Measurements from ENCODE around the gene RIPOR2. TPM values are rescaled to one million over a fixed set of nuclear protein-coding genes. Genes with fewer than 3 reads are reported as not detected.
A peak's percentile ranks its signal among the peaks of the same experiment; 100 is the strongest.

Gene RIPOR2
- total RNA-seq, 4 donors from 2014 or later, result 1.2 to 16.7 (median 5.2) TPM

- Histone ChIP-seq H3K4me3 (no peak overlapping the region), H3K36me3 (no peaks in the 10 kb centered on the region), H3K9me3 (no peaks in the 10 kb centered on the region), H3K4me1 (peaks cover 0 to 8% (median 0%) of the 10 kb centered on the region in 4 donors), H3K27me3 (no peaks in the 10 kb centered on the region), H3K27ac (no peak overlapping the region)
- no peak for DNase-seq
- 67 to 90% methylated on average over 3 to 5 of the region's 5 CpGs for WGBS, 2 donors (ENCODE audit: low coverage in 1 of 2)
- TF ChIP-seq, protein P1, sequence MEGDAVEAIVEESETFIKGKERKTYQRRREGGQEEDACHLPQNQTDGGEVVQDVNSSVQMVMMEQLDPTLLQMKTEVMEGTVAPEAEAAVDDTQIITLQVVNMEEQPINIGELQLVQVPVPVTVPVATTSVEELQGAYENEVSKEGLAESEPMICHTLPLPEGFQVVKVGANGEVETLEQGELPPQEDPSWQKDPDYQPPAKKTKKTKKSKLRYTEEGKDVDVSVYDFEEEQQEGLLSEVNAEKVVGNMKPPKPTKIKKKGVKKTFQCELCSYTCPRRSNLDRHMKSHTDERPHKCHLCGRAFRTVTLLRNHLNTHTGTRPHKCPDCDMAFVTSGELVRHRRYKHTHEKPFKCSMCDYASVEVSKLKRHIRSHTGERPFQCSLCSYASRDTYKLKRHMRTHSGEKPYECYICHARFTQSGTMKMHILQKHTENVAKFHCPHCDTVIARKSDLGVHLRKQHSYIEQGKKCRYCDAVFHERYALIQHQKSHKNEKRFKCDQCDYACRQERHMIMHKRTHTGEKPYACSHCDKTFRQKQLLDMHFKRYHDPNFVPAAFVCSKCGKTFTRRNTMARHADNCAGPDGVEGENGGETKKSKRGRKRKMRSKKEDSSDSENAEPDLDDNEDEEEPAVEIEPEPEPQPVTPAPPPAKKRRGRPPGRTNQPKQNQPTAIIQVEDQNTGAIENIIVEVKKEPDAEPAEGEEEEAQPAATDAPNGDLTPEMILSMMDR (IDR thresholded peaks at IDR 0.05), result no peak
- TF ChIP-seq POLR2A (IDR thresholded peaks at IDR 0.05) (no peak), EP300 (IDR thresholded peaks at IDR 0.05; ENCODE audit: low read depth) (no peak)
- intact Hi-C loops (cut with DNase I; ENCODE audit: low total_unique reads), result no loop called here
- in situ Hi-C loops (cut with MboI; ENCODE audit: low pct_ligation_motif_present in 1 of 4, low pct_unique_long_range_greater_than_20kb in 1 of 4, low sequenced_read_pairs in 3 of 4), result no loop called here
Measured at GRCh38 chr6:24961852-24962251, 26.1 kb upstream of the RIPOR2 start.

DNA sequence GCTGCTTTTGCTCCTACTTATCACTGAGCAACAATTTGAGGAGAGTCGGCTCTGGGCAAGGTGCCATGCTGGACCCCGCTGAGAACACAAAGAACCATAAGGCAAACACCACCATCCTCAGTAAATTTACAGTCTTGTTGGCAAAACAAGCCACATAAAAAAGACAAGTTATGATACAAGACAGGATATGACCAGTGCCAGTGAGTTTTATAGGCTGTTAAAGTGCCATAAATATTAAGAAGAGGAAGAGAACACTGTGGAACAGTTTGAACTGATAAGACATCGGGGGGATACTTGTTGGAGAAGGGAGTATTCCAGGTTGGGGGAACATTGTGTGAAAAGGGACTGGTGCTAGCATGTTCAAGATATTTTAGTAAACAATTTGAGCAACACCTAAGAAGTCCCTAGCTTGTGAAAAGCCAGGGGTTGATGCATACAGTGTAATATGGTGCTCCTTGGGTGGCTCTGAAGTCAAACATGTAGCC, 25.3 kb upstream of the RIPOR2 start:
- intact Hi-C loops (cut with DNase I; ENCODE audit: low total_unique reads), result no loop called here
- Histone ChIP-seq H3K36me3 (no peaks in the 10 kb centered on the region), H3K27me3 (no peaks in the 10 kb centered on the region), H3K9me3 (no peaks in the 10 kb centered on the region), H3K27ac (peak overlapping the region in 1 of 4 donors; percentile 17), H3K4me3 (no peak overlapping the region), H3K4me1 (peaks cover 0 to 8% (median 0%) of the 10 kb centered on the region in 4 donors)
- in situ Hi-C loops (cut with MboI; ENCODE audit: low pct_ligation_motif_present in 1 of 4, low pct_unique_long_range_greater_than_20kb in 1 of 4, low sequenced_read_pairs in 3 of 4), result no loop called here
- 29% methylated on average over 1 to 3 of the region's 3 CpGs for WGBS, 2 donors (ENCODE audit: low coverage in 1 of 2)
- DNase-seq, result peak; percentile 15
- TF ChIP-seq POLR2A (IDR thresholded peaks at IDR 0.05), result no peak
- TF ChIP-seq, protein P1 (IDR thresholded peaks at IDR 0.05), result no peak
- no peak for TF ChIP-seq EP300 (IDR thresholded peaks at IDR 0.05; ENCODE audit: low read depth)
- TF ChIP-seq POLR2AphosphoS5 (IDR thresholded peaks at IDR 0.05), result no peak

- intact Hi-C loops (cut with DNase I; ENCODE audit: low total_unique reads), result no loop called here
- WGBS, 2 donors (ENCODE audit: low coverage in 1 of 2), result 72 to 83% methylated on average over 1 of the region's 1 CpG
- in situ Hi-C loops (cut with MboI; ENCODE audit: low pct_ligation_motif_present in 1 of 4, low pct_unique_long_range_greater_than_20kb in 1 of 4, low sequenced_read_pairs in 3 of 4), result no loop called here
- Histone ChIP-seq H3K27me3 (no peaks in the 10 kb centered on the region), H3K36me3 (no peaks in the 10 kb centered on the region), H3K9me3 (no peaks in the 10 kb centered on the region), H3K4me3 (no peak overlapping the region), H3K4me1 (peaks cover 0 to 8% (median 0%) of the 10 kb centered on the region in 4 donors), H3K27ac (no peak overlapping the region)
- TF ChIP-seq, protein P1 (IDR thresholded peaks at IDR 0.05), result no peak
- TF ChIP-seq POLR2A (IDR thresholded peaks at IDR 0.05) (no peak), POLR2AphosphoS5 (IDR thresholded peaks at IDR 0.05) (no peak), EP300 (IDR thresholded peaks at IDR 0.05; ENCODE audit: low read depth) (no peak)
- no peak for DNase-seq
Measured at GRCh38 chr6:24959319-24959718, 23.6 kb upstream of the RIPOR2 start.

DNA sequence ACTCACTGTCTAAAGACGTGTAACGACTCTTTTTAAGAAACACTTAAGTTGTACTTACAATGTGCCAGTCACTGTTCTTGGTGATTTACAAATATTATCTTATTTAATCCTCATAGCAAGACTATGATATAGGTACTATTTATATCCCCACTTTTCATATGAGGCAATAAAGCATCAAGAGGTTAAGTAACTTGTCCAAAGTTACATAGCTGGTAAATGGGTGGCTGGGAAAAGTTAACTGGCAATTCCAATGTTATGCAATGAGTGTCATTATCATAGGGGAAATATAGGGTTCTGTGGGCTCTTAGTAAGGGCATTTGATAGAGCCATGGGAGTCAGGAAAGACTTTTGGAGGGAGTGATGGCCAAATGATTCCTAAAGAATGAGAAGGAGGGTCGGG, 21.4 kb upstream of the RIPOR2 start:
- Histone ChIP-seq H3K27me3 (no peaks in the 10 kb centered on the region), H3K36me3 (no peaks in the 10 kb centered on the region), H3K9me3 (no peaks in the 10 kb centered on the region), H3K4me3 (no peak overlapping the region), H3K27ac (no peak overlapping the region), H3K4me1 (peaks cover 0 to 8% (median 0%) of the 10 kb centered on the region in 4 donors)
- TF ChIP-seq POLR2AphosphoS5 (IDR thresholded peaks at IDR 0.05) (no peak), POLR2A (IDR thresholded peaks at IDR 0.05) (no peak), EP300 (IDR thresholded peaks at IDR 0.05; ENCODE audit: low read depth) (no peak)
- TF ChIP-seq, protein P1 (IDR thresholded peaks at IDR 0.05), result no peak
- intact Hi-C loops (cut with DNase I; ENCODE audit: low total_unique reads) (no loop called here), in situ Hi-C loops (cut with MboI; ENCODE audit: low pct_ligation_motif_present in 1 of 4, low pct_unique_long_range_greater_than_20kb in 1 of 4, low sequenced_read_pairs in 3 of 4) (no loop called here)
- DNase-seq, result no peak
- 72 to 84% methylated on average over 2 to 3 of the region's 3 CpGs for WGBS, 2 donors (ENCODE audit: low coverage in 1 of 2)

Data from transverse colon (tissue), 4 donors.